Measurements from ENCODE around the gene C20orf204.
"Not testable (repeated sequence)": the region's sequence is repeated elsewhere in the genome, so short reads cannot be mapped to it uniquely, and the experiment has no call there.

C20orf204 gene

DNA sequence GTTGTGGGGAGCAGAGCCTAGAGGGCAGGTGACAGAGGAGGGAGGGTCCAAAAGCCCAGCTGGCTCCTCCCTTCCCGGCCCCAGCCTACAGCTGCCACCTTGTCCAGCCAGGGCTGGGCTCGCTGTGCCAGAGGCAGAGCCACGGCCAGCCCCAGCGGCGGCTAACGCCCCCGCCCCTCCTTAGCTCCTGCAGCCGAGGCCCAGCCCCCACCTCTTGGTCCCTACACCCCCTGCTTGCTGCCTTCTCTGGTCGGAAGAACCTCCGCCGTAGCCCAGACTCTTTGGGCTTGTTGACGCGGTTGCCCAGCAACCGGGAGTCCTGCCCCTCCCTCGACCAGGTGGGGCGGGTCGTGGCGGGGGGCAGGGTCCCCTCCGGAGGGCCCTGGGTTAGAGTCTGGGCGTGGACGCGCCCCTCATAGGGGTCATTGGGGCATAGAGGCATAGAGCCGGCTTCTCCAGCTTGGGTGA lies 48.7 kb downstream of the C20orf204 start:
- FAIRE-seq = no peak

DNA sequence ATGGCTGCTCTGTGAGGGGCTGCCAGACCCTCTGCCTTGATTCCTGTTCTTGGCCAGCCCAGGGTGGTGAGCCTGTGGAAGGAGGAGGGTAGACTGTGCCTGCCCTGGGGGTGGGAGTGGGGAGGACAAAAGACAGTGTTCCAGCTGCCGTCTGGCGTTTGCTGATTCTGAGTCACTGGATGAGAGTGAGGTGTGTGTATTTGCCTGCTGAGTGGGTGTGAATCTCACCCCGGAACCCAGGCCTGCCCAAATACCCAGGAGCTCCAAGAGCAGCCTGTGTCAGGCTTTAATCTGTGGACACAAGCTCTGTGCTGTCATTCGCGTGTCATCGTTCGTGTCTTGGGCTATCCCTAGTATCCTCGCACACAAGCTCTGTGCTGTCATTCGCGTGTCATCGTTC lies 50.8 kb downstream of the C20orf204 start:
- FAIRE-seq = no peak

DNA sequence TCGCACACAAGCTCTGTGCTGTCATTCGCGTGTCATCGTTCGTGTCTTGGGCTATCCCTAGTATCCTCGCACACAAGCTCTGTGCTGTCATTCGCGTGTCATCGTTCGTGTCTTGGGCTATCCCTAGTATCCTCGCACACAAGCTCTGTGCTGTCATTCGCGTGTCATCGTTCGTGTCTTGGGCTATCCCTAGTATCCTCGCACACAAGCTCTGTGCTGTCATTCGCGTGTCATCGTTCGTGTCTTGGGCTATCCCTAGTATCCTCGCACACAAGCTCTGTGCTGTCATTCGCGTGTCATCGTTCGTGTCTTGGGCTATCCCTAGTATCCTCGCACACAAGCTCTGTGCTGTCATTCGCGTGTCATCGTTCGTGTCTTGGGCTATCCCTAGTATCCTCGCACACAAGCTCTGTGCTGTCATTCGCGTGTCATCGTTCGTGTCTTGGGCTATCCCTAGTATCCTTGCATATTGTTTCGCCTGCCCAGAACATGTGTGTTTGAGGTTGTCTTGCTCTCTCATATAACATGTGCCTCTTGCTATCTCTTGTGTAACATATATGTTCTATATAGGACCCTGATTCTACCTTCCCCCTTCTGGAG lies 51.3 kb downstream of the C20orf204 start:
- FAIRE-seq = not testable (repeated sequence)

DNA sequence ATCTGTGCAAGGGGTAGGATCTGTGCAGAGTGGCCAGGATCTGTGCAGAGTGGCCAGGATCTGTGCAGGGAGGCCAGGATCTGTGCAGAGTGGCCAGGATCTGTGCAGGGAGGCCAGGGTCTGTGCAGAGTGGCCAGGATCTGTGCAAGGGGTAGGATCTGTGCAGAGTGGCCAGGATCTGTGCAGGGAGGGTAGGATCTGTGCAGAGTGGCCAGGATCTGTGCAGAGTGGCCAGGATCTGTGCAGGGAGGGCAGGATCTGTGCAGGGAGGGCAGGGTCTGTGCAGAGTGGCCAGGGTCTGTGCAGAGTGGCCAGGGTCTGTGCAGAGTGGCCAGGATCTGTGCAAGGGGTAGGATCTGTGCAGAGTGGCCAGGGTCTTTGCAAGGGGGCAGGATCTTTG lies 52.6 kb downstream of the C20orf204 start:
- not testable (repeated sequence) for FAIRE-seq

All from islet of Langerhans (tissue), 1 donor.